Adrenal gland (tissue), 5 donors: ENCODE measurements around the gene FSTL1.

ENCODE experiments used
- POLR2A ChIP-seq, 2 donors: fragments of 450-650 bp; IDR thresholded peaks; one replicate each; pipeline ENCODE4 v1.6.1; 2017; ENCODE audit warnings: antibody characterized with exemption in 2 of 2, mild to moderate bottlenecking in 2 of 2, moderate library complexity in 1 of 2
- TF ChIP-seq, protein P1 (sequence below), 6 experiments: fragments of 450-650 bp in 4 of 6; fragments of 200-600 bp in 2 of 6; sonication (generic) in 1 of 6; IDR thresholded peaks; 1 replicate in 5 of 6; 2 replicates in 1 of 6; pipeline versions ENCODE4 v1.5.1 to v1.8.0; 2016 to 2021; ENCODE audit warnings: antibody characterized with exemption in 6 of 6, mild to moderate bottlenecking in 2 of 6, moderate library complexity in 1 of 6
- donor health status: DM: no; HTN: no; CAD: no.

DNA sequence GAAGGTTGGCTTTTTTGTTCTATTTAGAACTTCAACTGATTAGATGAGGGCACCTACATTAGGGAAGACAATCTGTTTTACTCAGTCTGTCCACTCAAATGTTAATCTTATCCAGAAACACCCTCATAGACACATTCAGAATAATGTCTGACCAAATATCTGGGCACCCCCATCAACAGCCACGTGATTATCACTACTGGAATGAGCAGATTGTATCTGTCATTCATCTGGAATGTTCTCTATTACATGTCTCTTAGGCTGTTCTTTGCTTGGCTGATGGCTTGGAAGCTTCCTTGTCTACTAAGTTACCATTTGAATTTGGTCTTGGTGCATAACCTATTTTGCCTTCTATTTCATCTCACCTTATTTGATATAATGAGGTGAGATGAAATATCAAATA is 86.0 kb downstream of the FSTL1 start:
- TF ChIP-seq, protein P1, sequence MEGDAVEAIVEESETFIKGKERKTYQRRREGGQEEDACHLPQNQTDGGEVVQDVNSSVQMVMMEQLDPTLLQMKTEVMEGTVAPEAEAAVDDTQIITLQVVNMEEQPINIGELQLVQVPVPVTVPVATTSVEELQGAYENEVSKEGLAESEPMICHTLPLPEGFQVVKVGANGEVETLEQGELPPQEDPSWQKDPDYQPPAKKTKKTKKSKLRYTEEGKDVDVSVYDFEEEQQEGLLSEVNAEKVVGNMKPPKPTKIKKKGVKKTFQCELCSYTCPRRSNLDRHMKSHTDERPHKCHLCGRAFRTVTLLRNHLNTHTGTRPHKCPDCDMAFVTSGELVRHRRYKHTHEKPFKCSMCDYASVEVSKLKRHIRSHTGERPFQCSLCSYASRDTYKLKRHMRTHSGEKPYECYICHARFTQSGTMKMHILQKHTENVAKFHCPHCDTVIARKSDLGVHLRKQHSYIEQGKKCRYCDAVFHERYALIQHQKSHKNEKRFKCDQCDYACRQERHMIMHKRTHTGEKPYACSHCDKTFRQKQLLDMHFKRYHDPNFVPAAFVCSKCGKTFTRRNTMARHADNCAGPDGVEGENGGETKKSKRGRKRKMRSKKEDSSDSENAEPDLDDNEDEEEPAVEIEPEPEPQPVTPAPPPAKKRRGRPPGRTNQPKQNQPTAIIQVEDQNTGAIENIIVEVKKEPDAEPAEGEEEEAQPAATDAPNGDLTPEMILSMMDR (IDR thresholded peaks at IDR 0.05): no peak
- no peak for TF ChIP-seq POLR2A (IDR thresholded peaks at IDR 0.05)
